Keratinocyte (primary cell): ENCODE data around the gene UBC. TPM values are rescaled to one million over a fixed set of nuclear protein-coding genes. Genes with fewer than 3 reads are reported as not detected.
"Not testable (repeated sequence)": the region's sequence is repeated elsewhere in the genome, so short reads cannot be mapped to it uniquely, and the experiment has no call there.

Experiments
- DNase-seq: peaks from one replicate; pipeline ENCODE4 v3.0.0-alpha.2; 2011; ENCODE audit warnings: low read depth, missing footprints, low spot score
- FAIRE-seq: peaks from 2 replicates; lab custom pipeline; 2011; peaks lifted over from hg19 to GRCh38; lab: Jason Lieb, UNC
- H2AFZ ChIP-seq: 2 replicates; pipeline ENCODE4 v1.6.0; 2012; ENCODE audit warnings: low read length, control low read depth, inconsistent platforms; ENCODE audit not compliant: control insufficient read depth
- H3K27ac ChIP-seq: 2 replicates; pipeline ENCODE4 v1.5.1; 2011; ENCODE audit warnings: low read length; ENCODE audit not compliant: control insufficient read depth, insufficient read depth
- H3K27me3 ChIP-seq: 3 replicates; pipeline ENCODE4 v1.6.0; 2011; ENCODE audit warnings: low read length; ENCODE audit not compliant: control insufficient read depth, insufficient read depth; ENCODE audit errors: extremely low read depth
- H3K36me3 ChIP-seq, 2 experiments: 2 replicates in 1 of 2; 3 replicates in 1 of 2; pipeline ENCODE4 v1.5.1; 2011; ENCODE audit warnings: low read length in 2 of 2, mild to moderate bottlenecking in 1 of 2; ENCODE audit not compliant: control insufficient read depth in 2 of 2, insufficient read depth in 2 of 2; ENCODE audit errors: extremely low read depth in 1 of 2
- H3K4me1 ChIP-seq: 3 replicates; pipeline ENCODE4 v1.5.1; 2011; ENCODE audit warnings: low read length; ENCODE audit not compliant: control insufficient read depth, insufficient read depth; ENCODE audit errors: extremely low read depth
- H3K4me2 ChIP-seq: 3 replicates; pipeline ENCODE4 v1.6.0; 2011; ENCODE audit warnings: low read depth, low read length; ENCODE audit not compliant: control insufficient read depth, insufficient read depth; ENCODE audit errors: extremely low read depth
- H3K4me3 ChIP-seq, 3 experiments: fragments of 200-600 bp in 1 of 3; sonication (generic) in 1 of 3; 2 replicates in 2 of 3; 3 replicates in 1 of 3; pipeline ENCODE4 v1.5.1; 2011 to 2016; ENCODE audit warnings: low read length in 3 of 3, mild to moderate bottlenecking in 3 of 3, control low read depth in 2 of 3, inconsistent platforms in 1 of 3, low read depth in 1 of 3, mixed read lengths in 1 of 3, mixed run types in 1 of 3, moderate library complexity in 1 of 3; ENCODE audit not compliant: control insufficient read depth in 2 of 3, insufficient read depth in 2 of 3; ENCODE audit errors: extremely low read depth in 1 of 3
- H3K79me2 ChIP-seq: 2 replicates; pipeline ENCODE4 v1.6.0; 2012; ENCODE audit warnings: low read length; ENCODE audit not compliant: control insufficient read depth, insufficient read depth
- H3K9ac ChIP-seq: 3 replicates; pipeline ENCODE4 v1.6.0; 2011; ENCODE audit warnings: low read length; ENCODE audit not compliant: control insufficient read depth, insufficient read depth; ENCODE audit errors: extremely low read depth
- H3K9me1 ChIP-seq: 3 replicates; pipeline ENCODE4 v1.6.0; 2011; ENCODE audit warnings: low read length; ENCODE audit not compliant: control insufficient read depth, insufficient read depth; ENCODE audit errors: extremely low read depth
- H3K9me3 ChIP-seq: 2 replicates; pipeline ENCODE4 v1.5.1; 2012; ENCODE audit warnings: low read depth, low read length; ENCODE audit not compliant: control insufficient read depth
- H4K20me1 ChIP-seq: 3 replicates; pipeline ENCODE4 v1.6.0; 2011; ENCODE audit warnings: low read length; ENCODE audit not compliant: control insufficient read depth, insufficient read depth; ENCODE audit errors: extremely low read depth
- CTCF ChIP-seq, 3 experiments: IDR thresholded peaks in 1 of 3; conservative IDR thresholded peaks in 1 of 3; optimal IDR thresholded peaks in 1 of 3; 2 replicates in 2 of 3; 3 replicates in 1 of 3; pipeline versions ENCODE3 to v1.5.1; 2011; ENCODE audit warnings: low read length in 3 of 3, mild to moderate bottlenecking in 3 of 3, moderate library complexity in 2 of 3, control low read depth in 1 of 3, inconsistent platforms in 1 of 3; ENCODE audit not compliant: insufficient read depth in 2 of 3; ENCODE audit errors: extremely low read depth in 1 of 3
- EZH2 ChIP-seq: IDR thresholded peaks from one replicate; pipeline ENCODE4 v1.6.1; 2012; ENCODE audit warnings: inconsistent platforms, mild to moderate bottlenecking, low read length, moderate library complexity
- dilution Hi-C: fragments of 300-500 bp; cut with MboI; formaldehyde crosslinking; loops from one replicate; pipeline ENCODE4 v1.7.0; 2020; ENCODE audit warnings: low sequenced_read_pairs; ENCODE audit not compliant: extremely low pct_ligation_motif_present
- polyA plus RNA-seq, 5 experiments: library from polyadenylated mRNA; depleted of rRNA in 3 of 5; stranded (reverse) in 3 of 5; stranded (forward) in 1 of 5; unstranded in 1 of 5; fragments of >200 nt; gene quantifications; 1 replicate in 1 of 5; 2 replicates in 3 of 5; 3 replicates in 1 of 5; pipeline versions ENCODE4 v1.2.1 to v1.2.3, GENCODE V29; 2011 to 2012; ENCODE audit warnings: missing spikeins in 2 of 5, low read depth in 1 of 5, low replicate concordance in 1 of 5

Gene UBC
- polyA plus RNA-seq, 1 donor (not counting 4 experiments of a cell fraction or from before 2014, with no cell fraction given): 2,363 TPM

DNA sequence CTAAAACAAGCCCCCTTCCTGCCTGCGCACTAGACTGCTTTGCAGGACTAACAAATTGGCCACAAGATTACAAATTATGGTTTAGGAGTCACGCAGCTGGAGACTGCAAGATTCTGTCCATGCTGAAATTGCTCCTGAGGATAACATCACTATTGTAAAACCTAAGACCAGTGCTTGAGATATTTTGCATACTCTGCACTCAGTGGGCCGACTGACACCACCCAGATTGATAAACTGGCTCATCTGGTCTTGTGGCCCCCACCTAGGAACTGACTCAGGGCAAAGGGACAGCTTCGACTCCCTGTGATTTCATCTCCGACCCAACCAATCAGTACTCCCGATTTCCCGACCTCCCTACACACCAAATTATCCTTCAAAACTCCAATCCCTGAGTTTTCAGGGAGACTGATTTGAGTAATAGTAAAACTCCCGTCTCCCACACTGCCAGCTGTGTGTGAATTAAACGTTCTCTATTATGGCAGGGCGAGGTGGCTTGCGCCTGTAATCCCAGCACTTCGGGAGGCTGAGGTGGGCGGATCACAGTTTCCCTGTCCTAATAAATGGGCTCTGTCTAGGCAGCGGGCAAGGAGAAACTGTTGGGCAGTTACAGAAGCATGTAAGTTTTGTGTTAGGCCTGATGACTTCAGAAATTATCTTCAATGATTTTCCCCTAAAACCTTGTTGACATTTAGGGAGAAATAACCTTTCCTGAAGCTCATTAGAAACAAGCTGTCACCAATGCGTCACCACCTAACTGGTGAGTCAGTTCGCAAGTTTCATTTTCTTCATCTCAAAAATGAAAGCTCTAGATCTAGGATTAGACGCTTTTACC lies 5.3 kb upstream of the UBC start:
- Histone ChIP-seq H3K9me1 (no peaks in the 10 kb centered on the region), H2AFZ (no peak overlapping the region), H3K27me3 (no peaks in the 10 kb centered on the region), H3K9ac (peak overlapping the region; percentile 100), H3K79me2 (peaks cover 9% of the 10 kb centered on the region), H3K9me3 (no peaks in the 10 kb centered on the region), H3K4me3 (peak overlapping the region in 2 of 3 experiments; percentile 16 to 46), H3K27ac (peak overlapping the region; percentile 100), H3K4me2 (peak overlapping the region; percentile 78), H3K4me1 (peaks cover 66% of the 10 kb centered on the region), H3K36me3 (no peaks in the 10 kb centered on the region), H4K20me1 (no peaks in the 10 kb centered on the region)
- no peak for FAIRE-seq
- TF ChIP-seq CTCF (optimal IDR thresholded peaks at IDR 0.05 in 1 of 3, IDR thresholded peaks at IDR 0.05 in 1 of 3, conservative IDR thresholded peaks at IDR 0.05 in 1 of 3; ENCODE audit: extremely low read depth in 1 of 3, insufficient read depth in 2 of 3, low read length in 3 of 3) (no peak), EZH2 (no peak)
- dilution Hi-C loops: no loop called here
- no peak for DNase-seq

DNA sequence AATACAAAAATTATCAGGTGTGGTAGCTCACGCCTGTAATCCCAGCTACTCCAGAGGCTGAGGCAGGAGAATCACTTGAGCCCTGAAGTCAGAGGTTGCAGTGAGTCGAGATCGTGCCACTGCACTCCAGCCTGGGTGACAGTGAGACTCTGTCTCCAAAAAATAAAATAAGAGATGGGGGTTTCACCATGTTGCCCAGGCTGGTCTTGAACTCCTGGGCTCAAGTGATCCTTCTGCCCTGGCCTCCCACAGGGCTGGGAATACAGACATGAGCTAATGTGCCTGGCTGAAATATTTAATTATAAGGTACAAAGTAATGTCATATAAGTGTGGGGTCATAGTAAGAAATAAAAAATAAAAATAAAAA lies 4.2 kb upstream of the UBC start:
- H3K9me1 ChIP-seq, H3K27me3 ChIP-seq, DNase-seq, H3K36me3 ChIP-seq, H3K9me3 ChIP-seq, H2AFZ ChIP-seq, FAIRE-seq, dilution Hi-C loops, H4K20me1 ChIP-seq: not testable (repeated sequence)
- peaks cover 20% of the 10 kb centered on the region for H3K79me2 ChIP-seq
- peak overlapping the region; percentile 100 for H3K27ac ChIP-seq
- H3K4me3 ChIP-seq: peak overlapping the region in 1 of 3 experiments; percentile 59
- peak overlapping the region; percentile 80 for H3K4me2 ChIP-seq
- H3K4me1 ChIP-seq: peaks cover 58% of the 10 kb centered on the region
- H3K9ac ChIP-seq: peak overlapping the region; percentile 100
